HepG2 (cell line): ENCODE measurements around the gene XPNPEP3. TPM values are rescaled to one million over a fixed set of nuclear protein-coding genes. Genes with fewer than 3 reads are reported as not detected.

ENCODE experiments used
- CTCF ChIP-seq: sonication (generic); formaldehyde crosslinking; IDR thresholded peaks from 2 replicates; pipeline ENCODE4 v1.5.0; 2020; ENCODE audit warnings: mild to moderate bottlenecking, missing genetic modification reagents, moderate library complexity
- DMAP1 ChIP-seq: IDR thresholded peaks from 2 replicates; pipeline ENCODE4 v1.6.1; 2016
- ELF1 ChIP-seq: sonication (generic); formaldehyde crosslinking; IDR thresholded peaks from 2 replicates; pipeline ENCODE4 v1.4.0; 2020; ENCODE audit warnings: missing genetic modification reagents
- GABPB1 ChIP-seq: IDR thresholded peaks from 2 replicates; pipeline ENCODE4 v1.6.1; 2016; ENCODE audit warnings: mild to moderate bottlenecking, missing genetic modification reagents, moderate library complexity, missing compliant biosample characterization
- MAX ChIP-seq: IDR thresholded peaks from 2 replicates; pipeline ENCODE4 v1.6.1; 2012; ENCODE audit warnings: inconsistent platforms
- NBN ChIP-seq: fragments of 450-650 bp; conservative IDR thresholded peaks from 2 replicates; pipeline ENCODE4 v1.6.1; 2017
- NR2C2 ChIP-seq: sonication (generic); formaldehyde crosslinking; IDR thresholded peaks from 2 replicates; pipeline ENCODE4 v1.4.0; 2020; ENCODE audit warnings: missing genetic modification reagents, mild to moderate bottlenecking, moderate library complexity, borderline replicate concordance
- PITX1 ChIP-seq: sonication (generic); formaldehyde crosslinking; IDR thresholded peaks from 2 replicates; pipeline ENCODE4 v1.5.1; 2020; ENCODE audit warnings: mild to moderate bottlenecking, missing genetic modification reagents
- POLR2AphosphoS5 ChIP-seq: IDR thresholded peaks from 2 replicates; pipeline ENCODE4 v1.6.1; 2012; ENCODE audit warnings: low read depth, low read length
- RAD21 ChIP-seq: fragments of 450-650 bp; formaldehyde crosslinking; IDR thresholded peaks from 2 replicates; pipeline ENCODE4 v1.5.0; 2020; ENCODE audit warnings: mild to moderate bottlenecking
- RFXAP ChIP-seq: sonication (generic); formaldehyde crosslinking; IDR thresholded peaks from 2 replicates; pipeline ENCODE4 v1.4.0; 2020; ENCODE audit warnings: missing genetic modification reagents, borderline replicate concordance
- RXRA ChIP-seq: sonication (generic); formaldehyde crosslinking; IDR thresholded peaks from 2 replicates; pipeline ENCODE4 v1.5.1; 2020; ENCODE audit warnings: missing genetic modification reagents
- TSC22D2 ChIP-seq: sonication (generic); formaldehyde crosslinking; IDR thresholded peaks from 2 replicates; pipeline ENCODE4 v1.5.1; 2020; ENCODE audit warnings: missing genetic modification reagents, mild to moderate bottlenecking, borderline replicate concordance
- ZFP36 ChIP-seq: fragments of 150-350 bp; IDR thresholded peaks from 2 replicates; pipeline ENCODE4 v1.6.1; 2018; ENCODE audit warnings: borderline replicate concordance, low read length, low read depth; ENCODE audit not compliant: partially characterized antibody
- ZGPAT ChIP-seq: IDR thresholded peaks from 2 replicates; pipeline ENCODE4 v1.6.1; 2016; ENCODE audit warnings: mild to moderate bottlenecking
- ZNF501 ChIP-seq: sonication (generic); formaldehyde crosslinking; IDR thresholded peaks from 2 replicates; pipeline ENCODE4 v1.5.1; 2020; ENCODE audit warnings: mild to moderate bottlenecking, moderate library complexity, missing genetic modification reagents
- ZNF543 ChIP-seq: sonication (generic); formaldehyde crosslinking; IDR thresholded peaks from 2 replicates; pipeline ENCODE4 v1.4.0; 2020; ENCODE audit warnings: mild to moderate bottlenecking, missing genetic modification reagents
- ZNF547 ChIP-seq: sonication (generic); formaldehyde crosslinking; IDR thresholded peaks from 2 replicates; pipeline ENCODE4 v1.5.1; 2020; ENCODE audit warnings: mild to moderate bottlenecking, missing genetic modification reagents
- ZNF570 ChIP-seq: sonication (generic); formaldehyde crosslinking; IDR thresholded peaks from 2 replicates; pipeline ENCODE4 v1.4.0; 2020; ENCODE audit warnings: mild to moderate bottlenecking, missing genetic modification reagents, borderline replicate concordance
- ZNF577 ChIP-seq: sonication (generic); formaldehyde crosslinking; IDR thresholded peaks from 2 replicates; pipeline ENCODE4 v1.4.0; 2020; ENCODE audit warnings: mild to moderate bottlenecking, low read depth, missing genetic modification reagents, borderline replicate concordance
- ZNF614 ChIP-seq: IDR thresholded peaks from 2 replicates; pipeline ENCODE4 v1.6.1; 2018; ENCODE audit warnings: missing biosample characterization, missing genetic modification reagents, inconsistent platforms, borderline replicate concordance
- ZNF687 ChIP-seq: sonication (generic); formaldehyde crosslinking; IDR thresholded peaks from 2 replicates; pipeline ENCODE4 v1.5.1; 2020; ENCODE audit warnings: mild to moderate bottlenecking, missing genetic modification reagents, moderate library complexity
- ZNF841 ChIP-seq: sonication (generic); formaldehyde crosslinking; IDR thresholded peaks from 2 replicates; pipeline ENCODE4 v1.8.1; 2023; ENCODE audit warnings: missing genetic modification reagents, borderline replicate concordance
- polyA plus RNA-seq, 8 experiments: library from polyadenylated mRNA; depleted of rRNA in 3 of 8; stranded (reverse) in 7 of 8; unstranded in 1 of 8; fragments of >200 nt; fragmentation: Illumina TruSeq in 4 of 8; extraction: Trizol in 4 of 8; gene quantifications; 2 replicates each; pipeline versions ENCODE4 v1.2.1 to v1.2.3, GENCODE V29; 2011 to 2016; ENCODE audit warnings: low read depth in 4 of 8, missing spikeins in 1 of 8, mixed read lengths in 1 of 8; ENCODE audit not compliant: insufficient read depth in 1 of 8
- total RNA-seq, 5 experiments: library from RNA; depleted of rRNA; stranded (reverse); fragments of >200 nt; fragmentation: Illumina TruSeq; extraction: Trizol; gene quantifications; 2 replicates each; pipeline ENCODE4 v1.2.3, GENCODE V29; 2016; ENCODE audit warnings: low read depth in 1 of 5

Gene XPNPEP3
- total and polyA plus RNA-seq, 2 of the 13 experiments (the other 11 are each of a cell fraction or from before 2014, with no cell fraction given) = 10.3 to 14.0 TPM

- TF ChIP-seq ZNF687 (CRISPR knock-in tag) (peak; percentile 93), ZNF570 (no peak), ZNF614 (CRISPR knock-in tag) (no peak), NR2C2 (CRISPR knock-in tag) (peak; percentile 99), ZNF547 (CRISPR knock-in tag) (peak; percentile 46), ZNF501 (CRISPR knock-in tag) (peak; percentile 71; the same call in 1 of the 2 replicates), ZNF577 (CRISPR knock-in tag) (no peak), ZGPAT (CRISPR knock-in tag) (peak; percentile 62), POLR2AphosphoS5 (peak; percentile 75), TSC22D2 (CRISPR knock-in tag) (peak; percentile 80; the same call in 1 of the 2 replicates), RFXAP (CRISPR knock-in tag) (no peak), ZFP36 (no peak), RXRA (CRISPR knock-in tag) (peak; percentile 44; the same call in 1 of the 2 replicates), DMAP1 (CRISPR knock-in tag) (peak; percentile 26; the same call in 1 of the 2 replicates), PITX1 (peak; percentile 26; the same call in 1 of the 2 replicates), CTCF (CRISPR knock-in tag) (peak; percentile 57), ZNF841 (no peak), MAX (peak; percentile 64), RAD21 (CRISPR knock-in tag) (peak; percentile 24; the same call in 1 of the 2 replicates), ZNF543 (CRISPR knock-in tag) (0 out of 2 replicates have a peak, but pooled peaks have one; percentile 23), ELF1 (CRISPR knock-in tag) (peak; percentile 84), GABPB1 (CRISPR knock-in tag) (peak; percentile 98), NBN (no peak)
Measured at GRCh38 chr22:40818747-40819598, 38.0 kb upstream of the XPNPEP3 start, which contains the start of gene SLC25A17 (continued).
